RWPE2 (cell line): ENCODE data around the gene OR5K2.

Experiments
- ATAC-seq: fragments of 200-7000 bp; cut with Tn5 transposase; 3 replicates; pipeline ENCODE4 v1.9.1; 2021; ENCODE audit warnings: low read depth
- DNase-seq: peaks from one replicate; pipeline ENCODE4 v3.0.0-alpha.2; 2020; ENCODE audit warnings: low spot score
- H3K27ac ChIP-seq: fragments of 450-650 bp; 2 replicates; pipeline ENCODE4 v1.5.1; 2017; ENCODE audit warnings: mild to moderate bottlenecking; ENCODE audit not compliant: poor library complexity, severe bottlenecking
- H3K27me3 ChIP-seq: fragments of 250-450 bp; sonication (Bioruptor Pico); 2 replicates; pipeline ENCODE4 v1.5.1; 2021; ENCODE audit warnings: mild to moderate bottlenecking, moderate library complexity; ENCODE audit not compliant: insufficient read depth, poor library complexity, severe bottlenecking
- H3K36me3 ChIP-seq: fragments of 250-450 bp; sonication (Bioruptor Pico); 2 replicates; pipeline ENCODE4 v1.5.1; 2020; ENCODE audit warnings: low read depth, mild to moderate bottlenecking, moderate library complexity
- H3K4me1 ChIP-seq: fragments of 250-450 bp; sonication (Bioruptor Pico); 2 replicates; pipeline ENCODE4 v1.5.1; 2021; ENCODE audit warnings: mild to moderate bottlenecking, moderate library complexity; ENCODE audit not compliant: insufficient read depth, poor library complexity, severe bottlenecking
- H3K4me3 ChIP-seq: fragments of 250-450 bp; sonication (Bioruptor Pico); 2 replicates; pipeline ENCODE4 v1.5.1; 2021; ENCODE audit warnings: mild to moderate bottlenecking, moderate library complexity; ENCODE audit not compliant: severe bottlenecking
- H3K9me3 ChIP-seq: fragments of 250-450 bp; sonication (Bioruptor Pico); 2 replicates; pipeline ENCODE4 v1.5.1; 2021; ENCODE audit warnings: mild to moderate bottlenecking, moderate library complexity; ENCODE audit not compliant: severe bottlenecking
- TF ChIP-seq, protein P1 (sequence below): fragments of 450-650 bp; IDR thresholded peaks from one replicate; pipeline ENCODE4 v1.5.1; 2017; ENCODE audit warnings: mild to moderate bottlenecking, moderate library complexity; ENCODE audit not compliant: poor library complexity, severe bottlenecking

The OR5K2 gene

DNA sequence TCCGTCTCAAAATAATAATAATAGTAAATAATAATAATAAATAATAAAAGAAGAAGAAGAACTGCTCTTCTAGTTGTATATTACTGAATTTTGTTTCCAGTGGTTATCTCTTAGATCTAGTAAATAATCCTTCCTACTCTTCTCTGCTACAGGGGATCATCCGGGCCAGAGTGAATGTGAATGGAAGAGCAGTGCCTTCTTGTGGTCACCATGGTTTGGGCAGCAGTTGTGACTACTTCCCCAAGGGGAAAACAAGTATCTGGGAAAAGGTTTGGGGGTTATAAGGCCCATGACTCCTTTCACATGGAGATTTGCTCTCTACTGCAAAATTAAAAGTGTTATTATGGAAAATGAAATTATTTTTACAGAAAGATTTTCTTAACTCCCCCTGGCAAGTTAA is 39.9 kb upstream of the OR5K2 start:
- Histone ChIP-seq H3K27ac (no peak overlapping the region), H3K4me1 (no peaks in the 10 kb centered on the region), H3K4me3 (no peak overlapping the region), H3K9me3 (no peaks in the 10 kb centered on the region), H3K27me3 (no peaks in the 10 kb centered on the region), H3K36me3 (no peaks in the 10 kb centered on the region)
- DNase-seq (no peak), ATAC-seq (no peak)
- TF ChIP-seq, protein P1, sequence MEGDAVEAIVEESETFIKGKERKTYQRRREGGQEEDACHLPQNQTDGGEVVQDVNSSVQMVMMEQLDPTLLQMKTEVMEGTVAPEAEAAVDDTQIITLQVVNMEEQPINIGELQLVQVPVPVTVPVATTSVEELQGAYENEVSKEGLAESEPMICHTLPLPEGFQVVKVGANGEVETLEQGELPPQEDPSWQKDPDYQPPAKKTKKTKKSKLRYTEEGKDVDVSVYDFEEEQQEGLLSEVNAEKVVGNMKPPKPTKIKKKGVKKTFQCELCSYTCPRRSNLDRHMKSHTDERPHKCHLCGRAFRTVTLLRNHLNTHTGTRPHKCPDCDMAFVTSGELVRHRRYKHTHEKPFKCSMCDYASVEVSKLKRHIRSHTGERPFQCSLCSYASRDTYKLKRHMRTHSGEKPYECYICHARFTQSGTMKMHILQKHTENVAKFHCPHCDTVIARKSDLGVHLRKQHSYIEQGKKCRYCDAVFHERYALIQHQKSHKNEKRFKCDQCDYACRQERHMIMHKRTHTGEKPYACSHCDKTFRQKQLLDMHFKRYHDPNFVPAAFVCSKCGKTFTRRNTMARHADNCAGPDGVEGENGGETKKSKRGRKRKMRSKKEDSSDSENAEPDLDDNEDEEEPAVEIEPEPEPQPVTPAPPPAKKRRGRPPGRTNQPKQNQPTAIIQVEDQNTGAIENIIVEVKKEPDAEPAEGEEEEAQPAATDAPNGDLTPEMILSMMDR, result no peak

- DNase-seq (no peak), ATAC-seq (no peak)
- Histone ChIP-seq H3K9me3 (no peaks in the 10 kb centered on the region), H3K27me3 (no peaks in the 10 kb centered on the region), H3K4me3 (no peak overlapping the region), H3K36me3 (no peaks in the 10 kb centered on the region), H3K4me1 (no peaks in the 10 kb centered on the region), H3K27ac (no peak overlapping the region)
- TF ChIP-seq, protein P1, result no peak
Observed at GRCh38 chr3:98460220-98460619, 37.3 kb upstream of the OR5K2 start.

DNA sequence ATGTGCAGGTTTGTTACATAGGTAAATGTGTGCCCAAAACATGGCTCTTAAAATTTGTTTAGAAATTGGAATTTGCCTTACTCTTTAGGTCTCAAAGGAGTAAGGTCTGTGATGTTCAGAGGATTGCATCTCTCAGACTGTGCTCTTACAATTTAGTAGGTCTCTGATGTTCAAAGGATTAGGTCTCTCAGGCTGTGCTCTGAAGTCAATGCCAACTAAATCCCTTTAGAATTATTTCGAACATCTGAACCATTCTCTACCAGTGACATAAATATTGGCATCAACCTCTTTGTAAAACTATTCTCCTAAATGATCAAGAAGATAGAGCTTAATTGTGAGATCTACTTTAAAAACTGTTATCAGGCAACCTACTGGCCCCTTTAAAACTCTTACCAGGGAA is 34.6 kb upstream of the OR5K2 start, which contains the start of gene OR5K1:
Gene OR5K1 (plus strand): TSS at position 301 of the 400 bp plus-strand sequence. CDS start 6,376 bp downstream, outside the sequence.
- no peak within 1 kb of the TSS for H3K4me3 ChIP-seq
- no peaks in the 10 kb centered on the region for H3K27me3 ChIP-seq
- TF ChIP-seq, protein P1, result no peak
- no peaks in the 10 kb centered on the region for H3K9me3 ChIP-seq
- ATAC-seq (no peak), DNase-seq (no peak)
- no peak within 1 kb of the TSS for H3K27ac ChIP-seq
- H3K36me3 ChIP-seq, result no peaks in the 10 kb centered on the region
- no peaks in the 10 kb centered on the region for H3K4me1 ChIP-seq

DNA sequence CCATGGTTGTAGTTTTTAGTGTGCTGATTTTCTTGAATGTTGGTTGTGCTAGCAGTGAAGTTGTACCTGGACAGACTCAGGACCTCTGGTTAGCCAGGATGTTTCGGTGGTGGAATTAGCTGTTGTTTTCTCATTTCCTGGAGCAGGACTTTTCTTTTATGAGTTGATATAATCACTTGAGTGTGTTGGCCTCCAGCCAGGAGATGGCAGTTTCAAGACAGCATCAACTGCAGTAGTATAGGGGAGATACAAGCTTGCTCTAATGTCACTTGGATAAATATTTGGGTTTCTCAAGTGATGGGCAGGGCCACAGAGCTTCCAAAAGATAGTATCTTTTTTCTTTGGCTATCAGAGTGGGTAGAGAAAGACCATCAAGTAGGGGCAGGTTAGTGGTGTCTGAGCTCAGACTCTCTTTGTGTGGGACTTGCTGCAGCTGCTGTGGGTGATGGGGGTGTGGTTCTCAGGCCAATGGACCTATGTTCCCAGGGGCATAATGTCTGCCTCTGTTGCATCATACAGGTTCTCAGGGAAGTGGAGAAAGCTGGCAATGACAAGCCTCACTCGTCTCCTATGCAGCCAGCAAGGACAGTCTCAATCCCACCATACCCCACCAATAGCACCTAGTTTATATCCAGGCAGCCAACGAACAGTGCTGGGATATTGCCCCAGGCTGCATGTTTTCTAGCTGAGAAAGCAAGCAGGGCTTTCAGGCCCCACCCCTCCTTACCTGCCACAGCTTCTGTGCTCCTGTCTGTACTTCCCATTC is 14.6 kb upstream of the OR5K2 start:
- H3K36me3 ChIP-seq, result no peaks in the 10 kb centered on the region
- DNase-seq (peak; percentile 73), ATAC-seq (peak; percentile 98)
- TF ChIP-seq, protein P1, result no peak
- peak overlapping the region; percentile 52 for H3K27ac ChIP-seq
- no peaks in the 10 kb centered on the region for H3K27me3 ChIP-seq
- peaks cover 2% of the 10 kb centered on the region for H3K9me3 ChIP-seq
- peaks cover 17% of the 10 kb centered on the region for H3K4me1 ChIP-seq
- H3K4me3 ChIP-seq, result no peak overlapping the region

- peaks cover 17% of the 10 kb centered on the region for H3K4me1 ChIP-seq
- TF ChIP-seq, protein P1, result no peak
- DNase-seq, result no peak
- H3K4me3 ChIP-seq, result no peak overlapping the region
- peaks cover 2% of the 10 kb centered on the region for H3K9me3 ChIP-seq
- H3K27ac ChIP-seq, result peak overlapping the region; percentile 52
- peak; percentile 26; the same call in 2 of the 3 replicates for ATAC-seq
- H3K27me3 ChIP-seq, result no peaks in the 10 kb centered on the region
- no peaks in the 10 kb centered on the region for H3K36me3 ChIP-seq
Observed at GRCh38 chr3:98483626-98484025, 13.9 kb upstream of the OR5K2 start.
